Vagina (tissue), 2 donors: ENCODE results near the gene OTOP1.
"Not testable (repeated sequence)": the region's sequence is repeated elsewhere in the genome, so short reads cannot be mapped to it uniquely, and the experiment has no call there.

Experiments
- POLR2AphosphoS5 ChIP-seq, 2 donors: sonication (generic); formaldehyde crosslinking; IDR thresholded peaks; one replicate each; pipeline ENCODE4 v1.9.0; 2017; ENCODE audit warnings: antibody characterized with exemption in 2 of 2, mild to moderate bottlenecking in 2 of 2, low read depth in 1 of 2; ENCODE audit not compliant: insufficient read depth in 1 of 2
- TF ChIP-seq, protein P1 (sequence below), 3 experiments: fragments of 450-650 bp in 2 of 3; fragments of 200-600 bp in 1 of 3; sonication (generic) in 1 of 3; IDR thresholded peaks; one replicate each; pipeline ENCODE4 v1.5.1; 2017 to 2019; ENCODE audit warnings: antibody characterized with exemption in 3 of 3, mild to moderate bottlenecking in 2 of 3, moderate library complexity in 2 of 3

GRCh38 chr4:4162186-4162585 is 64.5 kb downstream of the OTOP1 start:
- TF ChIP-seq, protein P1, sequence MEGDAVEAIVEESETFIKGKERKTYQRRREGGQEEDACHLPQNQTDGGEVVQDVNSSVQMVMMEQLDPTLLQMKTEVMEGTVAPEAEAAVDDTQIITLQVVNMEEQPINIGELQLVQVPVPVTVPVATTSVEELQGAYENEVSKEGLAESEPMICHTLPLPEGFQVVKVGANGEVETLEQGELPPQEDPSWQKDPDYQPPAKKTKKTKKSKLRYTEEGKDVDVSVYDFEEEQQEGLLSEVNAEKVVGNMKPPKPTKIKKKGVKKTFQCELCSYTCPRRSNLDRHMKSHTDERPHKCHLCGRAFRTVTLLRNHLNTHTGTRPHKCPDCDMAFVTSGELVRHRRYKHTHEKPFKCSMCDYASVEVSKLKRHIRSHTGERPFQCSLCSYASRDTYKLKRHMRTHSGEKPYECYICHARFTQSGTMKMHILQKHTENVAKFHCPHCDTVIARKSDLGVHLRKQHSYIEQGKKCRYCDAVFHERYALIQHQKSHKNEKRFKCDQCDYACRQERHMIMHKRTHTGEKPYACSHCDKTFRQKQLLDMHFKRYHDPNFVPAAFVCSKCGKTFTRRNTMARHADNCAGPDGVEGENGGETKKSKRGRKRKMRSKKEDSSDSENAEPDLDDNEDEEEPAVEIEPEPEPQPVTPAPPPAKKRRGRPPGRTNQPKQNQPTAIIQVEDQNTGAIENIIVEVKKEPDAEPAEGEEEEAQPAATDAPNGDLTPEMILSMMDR (IDR thresholded peaks at IDR 0.05) = not testable (repeated sequence)
- not testable (repeated sequence) for TF ChIP-seq POLR2AphosphoS5 (IDR thresholded peaks at IDR 0.05; ENCODE audit: insufficient read depth in 1 of 2, low read depth in 1 of 2)
